Bronchial epithelial cell (primary cell): ENCODE results near the gene TMEM255B. TPM values are rescaled to one million over a fixed set of nuclear protein-coding genes. Genes with fewer than 3 reads are reported as not detected.
A peak's percentile ranks its signal among the peaks of the same experiment; 100 is the strongest.
"Not testable (repeated sequence)": the region's sequence is repeated elsewhere in the genome, so short reads cannot be mapped to it uniquely, and the experiment has no call there.

ENCODE experiments used
- DNase-seq: peaks from one replicate; pipeline ENCODE4 v3.0.0-alpha.2; 2010; ENCODE audit warnings: low read depth
- FAIRE-seq: peaks from 2 replicates; lab custom pipeline; 2011; peaks lifted over from hg19 to GRCh38; lab: Jason Lieb, UNC
- H3K27me3 ChIP-seq: 2 replicates; pipeline ENCODE4 v1.5.1; 2011; ENCODE audit warnings: low read length; ENCODE audit not compliant: control insufficient read depth, insufficient read depth
- H3K36me3 ChIP-seq: 2 replicates; pipeline ENCODE4 v1.5.1; 2011; ENCODE audit warnings: low read length; ENCODE audit not compliant: control insufficient read depth, insufficient read depth
- H3K4me3 ChIP-seq: 2 replicates; pipeline ENCODE4 v1.5.1; 2011; ENCODE audit warnings: mild to moderate bottlenecking, low read depth, low read length, control low read depth
- total RNA-seq: library from RNA; depleted of rRNA; stranded (reverse); fragments of >200 nt; gene quantifications from 2 replicates; pipeline ENCODE4 v1.2.1, GENCODE V29; 2014
- TF ChIP-seq, protein P1 (sequence below): IDR thresholded peaks from 2 replicates; pipeline ENCODE4 v1.5.1; 2011; ENCODE audit warnings: mild to moderate bottlenecking, moderate library complexity, low read length, control low read depth, inconsistent platforms; ENCODE audit not compliant: insufficient read depth, severe bottlenecking

Gene TMEM255B
- total RNA-seq, 1 donor from 2014 or later, result 5.3 TPM

DNA sequence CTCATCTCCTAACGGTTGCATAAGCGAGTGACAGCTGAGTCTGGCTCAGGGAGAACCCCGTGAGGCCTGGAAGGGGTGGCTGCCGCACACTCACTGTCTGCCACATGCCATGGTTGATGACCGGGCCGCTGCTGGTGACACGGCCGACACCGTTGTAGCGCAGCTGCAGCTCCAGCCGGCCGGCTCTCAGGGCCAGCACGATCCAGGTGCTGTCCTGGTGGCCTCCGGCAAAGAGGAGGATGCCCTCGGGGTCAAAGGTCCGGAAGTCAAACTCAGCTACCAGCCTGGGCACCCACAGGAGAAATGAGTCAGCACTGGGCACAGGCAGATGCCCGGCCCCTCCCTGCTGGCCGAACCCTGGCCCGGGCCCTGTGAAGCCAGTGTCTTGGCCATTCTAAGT lies 73.2 kb downstream of the TMEM255B start:
- no peaks in the 10 kb centered on the region for H3K27me3 ChIP-seq
- TF ChIP-seq, protein P1, sequence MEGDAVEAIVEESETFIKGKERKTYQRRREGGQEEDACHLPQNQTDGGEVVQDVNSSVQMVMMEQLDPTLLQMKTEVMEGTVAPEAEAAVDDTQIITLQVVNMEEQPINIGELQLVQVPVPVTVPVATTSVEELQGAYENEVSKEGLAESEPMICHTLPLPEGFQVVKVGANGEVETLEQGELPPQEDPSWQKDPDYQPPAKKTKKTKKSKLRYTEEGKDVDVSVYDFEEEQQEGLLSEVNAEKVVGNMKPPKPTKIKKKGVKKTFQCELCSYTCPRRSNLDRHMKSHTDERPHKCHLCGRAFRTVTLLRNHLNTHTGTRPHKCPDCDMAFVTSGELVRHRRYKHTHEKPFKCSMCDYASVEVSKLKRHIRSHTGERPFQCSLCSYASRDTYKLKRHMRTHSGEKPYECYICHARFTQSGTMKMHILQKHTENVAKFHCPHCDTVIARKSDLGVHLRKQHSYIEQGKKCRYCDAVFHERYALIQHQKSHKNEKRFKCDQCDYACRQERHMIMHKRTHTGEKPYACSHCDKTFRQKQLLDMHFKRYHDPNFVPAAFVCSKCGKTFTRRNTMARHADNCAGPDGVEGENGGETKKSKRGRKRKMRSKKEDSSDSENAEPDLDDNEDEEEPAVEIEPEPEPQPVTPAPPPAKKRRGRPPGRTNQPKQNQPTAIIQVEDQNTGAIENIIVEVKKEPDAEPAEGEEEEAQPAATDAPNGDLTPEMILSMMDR, result no peak
- FAIRE-seq, result no peak
- H3K4me3 ChIP-seq, result no peak overlapping the region
- H3K36me3 ChIP-seq, result peaks cover 17% of the 10 kb centered on the region
- no peak for DNase-seq

DNA sequence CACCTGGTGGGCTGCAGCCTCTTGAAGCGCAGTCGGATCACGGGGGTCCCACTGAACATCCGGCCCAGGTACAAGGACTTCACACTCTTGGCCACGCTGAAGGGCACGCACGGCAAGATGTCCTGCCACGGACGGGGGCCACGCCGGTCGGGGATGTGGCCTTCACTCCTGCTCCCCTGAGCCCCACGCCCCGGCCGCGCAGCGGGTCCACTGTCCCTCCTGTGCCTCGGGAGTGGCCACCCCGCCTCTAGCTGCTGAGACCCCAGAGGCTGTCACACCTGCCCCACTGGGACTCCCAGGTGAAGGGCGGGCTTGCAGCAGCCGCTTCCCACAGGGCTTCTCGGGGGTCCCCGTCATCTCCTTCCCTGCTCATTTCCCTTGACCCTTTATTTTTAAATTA lies 73.6 kb downstream of the TMEM255B start:
- DNase-seq (no peak), FAIRE-seq (no peak)
- no peaks in the 10 kb centered on the region for H3K27me3 ChIP-seq
- TF ChIP-seq, protein P1, result no peak
- no peak overlapping the region for H3K4me3 ChIP-seq
- H3K36me3 ChIP-seq, result peaks cover 13% of the 10 kb centered on the region

DNA sequence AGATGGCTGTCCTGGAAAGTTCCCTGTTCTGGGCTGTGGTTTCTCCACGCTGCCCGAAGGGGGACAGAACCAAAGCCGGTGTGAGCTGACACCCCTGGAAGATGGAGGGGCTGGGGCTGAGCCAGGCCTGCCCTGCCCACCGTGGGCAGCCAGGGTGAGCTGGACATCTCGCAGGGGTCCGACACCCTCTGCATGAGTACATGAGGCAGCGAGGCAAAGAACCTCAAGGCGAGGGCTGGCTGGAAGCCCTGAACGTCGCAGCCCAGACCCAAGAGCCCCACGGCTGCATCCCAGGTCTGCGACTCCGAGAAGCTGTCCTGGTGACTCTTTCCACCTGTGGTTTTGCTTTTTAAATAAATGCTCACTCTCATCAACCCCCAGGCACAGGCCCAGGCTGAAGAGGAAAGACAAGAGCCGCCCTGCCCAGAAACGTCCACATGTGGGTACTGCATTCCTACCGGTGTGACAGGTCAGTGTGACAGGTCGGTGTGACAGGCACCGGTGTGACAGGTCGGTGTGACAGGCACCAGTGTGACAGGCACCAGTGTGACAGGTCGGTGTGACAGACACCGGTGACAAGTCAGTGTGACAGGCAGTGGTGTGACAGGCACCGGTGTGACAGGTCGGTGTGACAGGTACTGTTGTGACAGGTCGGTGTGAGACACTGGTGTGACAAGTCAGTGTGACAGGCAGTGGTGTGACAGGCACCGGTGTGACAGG lies 74.2 kb downstream of the TMEM255B start:
- no peaks in the 10 kb centered on the region for H3K27me3 ChIP-seq
- TF ChIP-seq, protein P1, result no peak
- H3K36me3 ChIP-seq, result peaks cover 11% of the 10 kb centered on the region
- DNase-seq (no peak), FAIRE-seq (peak; percentile 100)
- no peak overlapping the region for H3K4me3 ChIP-seq

DNA sequence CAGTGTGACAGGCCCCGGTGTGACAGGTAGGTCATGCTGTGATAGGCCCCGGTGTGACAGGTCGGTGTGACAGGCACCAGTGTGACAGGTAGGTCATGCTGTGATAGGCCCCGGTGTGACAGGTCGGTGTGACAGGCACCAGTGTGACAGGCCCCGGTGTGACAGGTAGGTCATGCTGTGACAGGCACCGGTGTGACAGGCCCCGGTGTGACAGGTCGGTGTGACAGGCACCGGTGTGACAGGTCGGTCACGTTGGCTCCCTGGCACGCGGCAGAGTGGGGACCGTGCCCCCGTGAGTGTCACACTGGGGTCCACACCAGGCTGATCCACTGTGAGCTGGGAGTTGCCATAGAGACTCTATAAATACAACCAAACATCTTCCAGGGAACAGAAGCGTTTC lies 75.0 kb downstream of the TMEM255B start:
- not testable (repeated sequence) for FAIRE-seq, DNase-seq, H3K4me3 ChIP-seq, H3K27me3 ChIP-seq, H3K36me3 ChIP-seq

DNA sequence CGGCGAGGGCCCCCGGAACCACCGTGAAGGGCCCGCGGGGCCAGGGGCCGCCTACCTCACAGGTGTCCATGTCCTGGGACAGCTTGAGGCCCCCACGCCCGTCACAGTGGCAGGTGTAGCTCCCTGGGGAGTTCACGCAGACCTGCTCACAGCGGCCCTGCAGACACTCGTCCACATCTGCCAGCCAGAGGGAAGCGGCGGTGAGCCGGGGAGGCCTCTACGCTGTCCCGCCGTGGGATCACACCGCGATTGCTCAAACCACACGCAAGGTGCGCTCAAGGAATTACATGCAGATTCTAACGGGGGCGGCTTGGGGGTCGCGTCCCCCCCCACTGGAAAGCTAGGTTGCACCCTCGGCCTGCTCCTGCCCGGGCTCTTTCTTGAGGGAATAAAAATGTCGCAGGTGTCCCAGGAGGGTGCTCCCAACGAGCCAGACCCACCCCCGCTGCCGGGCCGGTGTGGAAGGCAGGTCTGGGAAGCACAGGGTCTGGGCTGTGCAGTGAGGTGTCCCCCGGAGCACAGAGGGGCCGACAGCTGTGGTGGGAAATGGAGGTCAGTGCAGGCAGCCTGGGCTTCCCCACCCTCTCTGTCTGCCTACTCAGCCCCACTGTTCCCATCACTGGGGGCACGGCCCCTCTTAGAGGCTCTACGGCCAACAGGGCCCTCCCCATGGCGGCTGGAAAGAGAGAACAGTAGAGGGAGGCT lies 75.6 kb downstream of the TMEM255B start:
- no peak for FAIRE-seq
- Histone ChIP-seq H3K27me3 (no peaks in the 10 kb centered on the region), H3K4me3 (no peak overlapping the region), H3K36me3 (peaks cover 8% of the 10 kb centered on the region)
- TF ChIP-seq, protein P1, result no peak
- no peak for DNase-seq

DNA sequence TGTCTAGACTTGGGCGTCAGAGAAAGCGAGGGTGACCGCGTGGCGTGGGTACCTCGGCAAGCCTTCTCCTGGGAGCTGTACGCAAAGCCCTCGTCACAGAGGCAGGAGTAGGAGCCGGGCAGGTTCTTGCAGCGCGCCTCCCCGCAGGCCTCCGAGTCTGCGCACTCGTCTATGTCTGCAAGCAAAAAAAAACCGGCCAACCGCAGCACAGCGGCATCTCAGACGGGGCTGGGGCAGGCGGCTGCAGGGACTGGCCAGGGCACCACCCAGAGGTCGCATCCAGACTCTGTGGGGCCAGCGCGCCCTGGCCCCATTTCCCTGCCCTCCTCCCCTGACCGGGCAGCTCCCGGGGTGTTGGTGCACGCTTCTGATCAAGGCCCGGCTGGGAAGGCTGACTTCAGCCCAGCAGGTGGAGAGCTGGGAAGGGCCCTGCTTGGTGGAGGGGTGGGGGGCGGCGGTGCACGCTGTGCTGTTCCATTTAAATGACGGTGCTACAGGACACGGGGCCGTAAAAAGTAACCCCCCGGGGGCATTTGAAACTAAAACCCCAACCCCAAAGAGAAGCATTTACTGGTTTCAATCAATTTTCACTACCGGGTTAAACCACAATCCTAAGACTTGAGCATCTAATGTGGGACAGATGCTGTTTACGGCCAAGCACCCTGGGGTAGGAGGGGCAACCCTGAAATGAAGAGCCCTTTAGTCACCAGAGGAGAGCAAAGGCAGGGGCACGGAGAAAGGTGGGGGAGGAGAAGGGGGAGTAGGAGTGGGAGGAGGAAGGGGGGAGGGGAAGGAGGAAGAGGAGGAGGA lies 76.6 kb downstream of the TMEM255B start:
- H3K4me3 ChIP-seq, result no peak overlapping the region
- H3K27me3 ChIP-seq, result no peaks in the 10 kb centered on the region
- TF ChIP-seq, protein P1, result no peak
- FAIRE-seq, result no peak
- no peak for DNase-seq
- peaks cover 8% of the 10 kb centered on the region for H3K36me3 ChIP-seq
